Embryonic facial prominence (tissue), 1 donor: ENCODE results near the gene FGD3.

Source experiments
- DNase-seq: peaks from one replicate; pipeline ENCODE4 v3.0.0-alpha.2; 2016; ENCODE audit errors: extremely low spot score

FGD3 gene

GRCh38 chr9:93071464-93071863 lies 124.1 kb downstream of the FGD3 start:
- no peak for DNase-seq

GRCh38 chr9:93072383-93072795 lies 125.1 kb downstream of the FGD3 start:
- DNase-seq: no peak

- no peak for DNase-seq
Observed at GRCh38 chr9:93076101-93076791, 128.9 kb downstream of the FGD3 start.

DNA sequence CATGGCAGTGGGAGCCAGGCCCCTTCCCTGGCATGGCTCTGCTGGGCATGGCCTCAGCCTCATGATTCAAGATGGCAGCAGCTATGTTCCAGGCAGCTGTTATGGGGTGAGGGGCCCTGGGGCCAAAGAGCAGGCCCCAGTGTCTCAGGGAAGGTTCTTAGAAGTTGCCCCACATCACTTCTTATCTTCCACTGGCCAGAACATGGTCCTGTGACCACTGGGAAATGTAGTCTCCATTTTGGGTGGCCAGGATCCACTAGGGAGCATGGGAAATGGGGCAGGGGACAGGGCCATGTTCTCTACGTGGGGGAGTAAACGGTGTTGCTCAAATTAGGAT lies 129.4 kb downstream of the FGD3 start:
- no peak for DNase-seq

- no peak for DNase-seq
Observed at GRCh38 chr9:93077367-93077766, 130.0 kb downstream of the FGD3 start.

GRCh38 chr9:93077811-93078210 lies 130.5 kb downstream of the FGD3 start:
- DNase-seq: no peak

DNA sequence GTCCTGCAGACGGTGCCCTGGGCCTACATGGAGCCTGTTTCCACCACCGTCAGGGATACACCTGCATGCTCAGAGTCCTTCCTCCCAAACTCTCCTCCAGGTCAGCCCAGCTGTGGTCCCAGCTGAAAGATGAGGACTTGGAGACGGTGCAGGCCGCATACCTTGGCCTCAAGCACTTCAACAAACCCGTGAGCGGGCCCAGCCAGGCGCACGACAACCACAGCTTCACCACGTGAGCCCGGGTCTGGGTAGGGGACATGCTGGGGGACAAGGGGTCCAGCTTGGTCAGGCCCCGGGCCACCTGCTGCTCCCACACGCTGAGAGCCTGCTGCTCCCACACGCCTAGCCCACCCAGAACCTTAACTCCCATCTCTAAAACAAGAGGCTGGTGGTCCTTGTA lies 132.0 kb downstream of the FGD3 start:
- DNase-seq: no peak

GRCh38 chr9:93080406-93080805 lies 133.1 kb downstream of the FGD3 start:
- DNase-seq: no peak

GRCh38 chr9:93081081-93081529 lies 133.8 kb downstream of the FGD3 start:
- no peak for DNase-seq

DNA sequence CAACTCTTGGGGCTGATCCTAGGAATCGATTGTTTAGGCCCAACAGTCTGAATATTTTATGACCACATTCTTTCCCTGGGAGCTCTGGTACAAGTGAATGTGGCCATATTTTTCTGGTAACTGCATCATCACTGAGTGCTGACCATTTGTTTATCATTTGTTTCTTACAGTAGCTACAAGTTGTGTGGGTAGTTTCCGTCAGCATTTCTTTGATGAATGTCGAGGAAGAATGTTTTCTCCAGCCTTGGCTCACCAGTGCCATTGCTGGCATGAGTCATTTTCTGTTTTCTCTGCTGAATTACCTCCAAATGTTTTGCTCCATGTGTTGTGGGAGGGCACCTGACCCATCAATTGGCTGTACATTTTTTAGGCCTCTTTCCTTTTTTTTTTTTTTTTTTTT lies 134.6 kb downstream of the FGD3 start:
- no peak for DNase-seq

GRCh38 chr9:93082841-93083411 lies 135.6 kb downstream of the FGD3 start:
- DNase-seq: no peak

DNA sequence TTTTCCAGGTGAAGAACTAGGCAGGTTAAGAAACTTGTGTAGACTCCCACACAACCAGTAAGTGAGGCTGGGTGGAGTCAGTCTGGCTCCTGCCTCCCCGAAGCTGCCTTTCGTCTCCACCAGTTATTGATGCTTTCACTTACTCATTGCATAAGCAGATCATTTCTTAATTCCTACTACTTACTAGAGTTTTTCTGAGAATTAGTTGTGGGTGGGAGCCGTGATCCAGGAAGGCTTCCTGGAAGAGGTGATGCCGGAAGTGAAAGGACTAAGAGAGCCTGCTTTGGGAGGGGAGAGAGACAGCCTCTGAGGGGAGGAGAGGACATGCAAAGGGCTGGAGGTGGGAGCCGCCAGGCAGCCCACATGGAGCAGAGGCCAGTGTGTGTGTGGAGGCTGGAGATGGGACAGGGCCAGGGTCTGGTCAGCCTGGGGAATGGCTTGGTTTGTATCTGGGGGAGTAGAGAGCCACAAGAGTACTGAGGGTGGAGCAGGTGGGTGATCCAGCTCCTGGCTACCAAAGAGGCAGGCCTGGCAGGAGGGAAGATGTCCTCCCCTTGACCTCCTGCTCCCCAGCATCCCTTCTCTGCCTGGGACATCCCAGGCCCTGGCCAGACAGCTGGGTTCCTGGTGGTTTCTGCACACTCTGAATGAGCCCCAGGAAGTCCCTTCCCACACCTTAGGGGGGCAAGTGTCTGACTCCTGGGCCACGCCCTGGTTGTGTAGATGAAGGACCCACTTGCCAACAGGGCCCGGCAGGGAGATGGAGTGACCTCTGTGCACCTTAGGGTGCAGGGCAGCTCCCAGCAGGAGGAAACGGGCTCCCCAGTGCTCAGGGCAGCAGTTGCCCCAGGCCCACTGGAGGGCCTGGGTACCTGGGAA lies 136.5 kb downstream of the FGD3 start:
- no peak for DNase-seq

- no peak for DNase-seq
Observed at GRCh38 chr9:93084471-93084881, 137.2 kb downstream of the FGD3 start.

DNA sequence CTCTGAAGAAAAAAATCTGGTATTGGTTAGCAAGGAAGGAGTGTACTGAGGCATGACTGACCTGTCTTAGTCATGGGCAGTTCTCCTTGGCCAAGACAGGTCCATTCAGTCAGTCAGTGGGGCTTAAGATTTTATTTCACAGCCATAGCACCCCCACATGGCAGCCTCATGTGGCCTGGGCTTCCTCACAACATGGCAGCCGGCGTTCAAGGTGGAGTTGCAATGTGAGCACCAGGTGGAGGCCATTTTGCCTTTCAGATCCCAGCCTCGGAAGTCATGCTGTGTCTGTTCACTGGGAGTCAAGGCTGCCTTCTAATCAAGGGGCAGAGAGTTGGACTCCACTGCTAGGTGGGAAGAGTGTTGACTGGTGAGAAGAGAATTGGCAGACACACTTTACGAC lies 138.4 kb downstream of the FGD3 start:
- no peak for DNase-seq
